NT2/D1 (cell line): ENCODE results near the gene MEX3A.

Experiments
- DNase-seq: peaks from one replicate; pipeline ENCODE4 v3.0.0-alpha.2; 2011; ENCODE audit warnings: low read depth, low spot score
- H3K27me3 ChIP-seq: 2 replicates; pipeline ENCODE4 v1.6.0; 2011; ENCODE audit warnings: mild to moderate bottlenecking; ENCODE audit not compliant: insufficient read length, insufficient read depth
- H3K36me3 ChIP-seq: 2 replicates; pipeline ENCODE4 v1.6.1; 2011; ENCODE audit warnings: mild to moderate bottlenecking, low read length, mixed read lengths; ENCODE audit not compliant: insufficient read depth, insufficient read length
- H3K4me1 ChIP-seq: 2 replicates; pipeline ENCODE4 v1.5.1; 2011; ENCODE audit not compliant: insufficient read depth, insufficient read length
- H3K4me3 ChIP-seq: 2 replicates; pipeline ENCODE4 v1.5.1; 2011; ENCODE audit warnings: low read depth; ENCODE audit not compliant: insufficient read length
- H3K9ac ChIP-seq: 2 replicates; pipeline ENCODE4 v1.6.0; 2011; ENCODE audit warnings: low read depth; ENCODE audit not compliant: insufficient read length
- H3K9me3 ChIP-seq: 2 replicates; pipeline ENCODE4 v1.5.1; 2011; ENCODE audit warnings: mild to moderate bottlenecking, low read length; ENCODE audit not compliant: insufficient read depth
- SUZ12 ChIP-seq: IDR thresholded peaks from 2 replicates; pipeline ENCODE4 v1.6.1; 2011; ENCODE audit not compliant: insufficient read length, insufficient read depth; ENCODE audit errors: extremely low read depth
- YY1 ChIP-seq: IDR thresholded peaks from 2 replicates; pipeline ENCODE4 v1.6.1; 2011; ENCODE audit not compliant: insufficient read length, insufficient read depth
- ZNF274 ChIP-seq: IDR thresholded peaks from 2 replicates; pipeline ENCODE4 v1.6.1; 2011; ENCODE audit warnings: mild to moderate bottlenecking, low read depth, low read length

The MEX3A gene

GRCh38 chr1:156077430-156077760 is 4.9 kb downstream of the MEX3A start:
- Histone ChIP-seq H3K27me3 (no peaks in the 10 kb centered on the region), H3K9ac (peak overlapping the region; percentile 8), H3K36me3 (peaks cover 63% of the 10 kb centered on the region), H3K9me3 (no peaks in the 10 kb centered on the region), H3K4me3 (no peak overlapping the region), H3K4me1 (peaks cover 45% of the 10 kb centered on the region)
- no peak for TF ChIP-seq ZNF274
- TF ChIP-seq YY1: no peak
- no peak for TF ChIP-seq SUZ12
- no peak for DNase-seq

GRCh38 chr1:156076609-156077429 is 5.4 kb downstream of the MEX3A start:
- no peak for DNase-seq
- peak overlapping the region; percentile 37 for H3K9ac ChIP-seq
- no peak for TF ChIP-seq SUZ12
- TF ChIP-seq ZNF274: no peak
- no peak for TF ChIP-seq YY1
- H3K36me3 ChIP-seq: peaks cover 64% of the 10 kb centered on the region
- H3K4me1 ChIP-seq: peaks cover 47% of the 10 kb centered on the region
- H3K9me3 ChIP-seq: no peaks in the 10 kb centered on the region
- H3K27me3 ChIP-seq: no peaks in the 10 kb centered on the region
- no peak overlapping the region for H3K4me3 ChIP-seq

- H3K9ac ChIP-seq: no peak overlapping the region
- H3K4me3 ChIP-seq: no peak overlapping the region
- no peak for DNase-seq
- peaks cover 64% of the 10 kb centered on the region for H3K36me3 ChIP-seq
- no peaks in the 10 kb centered on the region for H3K27me3 ChIP-seq
- TF ChIP-seq SUZ12 (no peak), YY1 (no peak), ZNF274 (no peak)
- no peaks in the 10 kb centered on the region for H3K9me3 ChIP-seq
- peaks cover 49% of the 10 kb centered on the region for H3K4me1 ChIP-seq
Measured at GRCh38 chr1:156075775-156076204, 6.5 kb downstream of the MEX3A start.

GRCh38 chr1:156075162-156075561 is 7.1 kb downstream of the MEX3A start:
- peak overlapping the region; percentile 59 for H3K9ac ChIP-seq
- H3K36me3 ChIP-seq: peaks cover 64% of the 10 kb centered on the region
- no peak overlapping the region for H3K4me3 ChIP-seq

GRCh38 chr1:156074661-156075060 is 7.6 kb downstream of the MEX3A start:
- Histone ChIP-seq H3K9me3 (no peaks in the 10 kb centered on the region), H3K9ac (peak overlapping the region; percentile 59), H3K36me3 (peaks cover 59% of the 10 kb centered on the region), H3K4me1 (peaks cover 54% of the 10 kb centered on the region), H3K4me3 (no peak overlapping the region), H3K27me3 (no peaks in the 10 kb centered on the region)
- TF ChIP-seq SUZ12: no peak
- no peak for TF ChIP-seq YY1
- no peak for TF ChIP-seq ZNF274
- no peak for DNase-seq

More at GRCh38 chr1:156075162-156075561, 7.1 kb downstream of the MEX3A start:
- Histone ChIP-seq H3K27me3 (no peaks in the 10 kb centered on the region), H3K9me3 (no peaks in the 10 kb centered on the region), H3K4me1 (peaks cover 53% of the 10 kb centered on the region)
- no peak for DNase-seq
- no peak for TF ChIP-seq ZNF274
- TF ChIP-seq SUZ12: no peak
- no peak for TF ChIP-seq YY1

GRCh38 chr1:156073740-156074139 is 8.5 kb downstream of the MEX3A start:
- Histone ChIP-seq H3K4me1 (peaks cover 51% of the 10 kb centered on the region), H3K9ac (no peak overlapping the region), H3K9me3 (no peaks in the 10 kb centered on the region), H3K36me3 (peaks cover 53% of the 10 kb centered on the region), H3K27me3 (no peaks in the 10 kb centered on the region), H3K4me3 (no peak overlapping the region)
- DNase-seq: peak; percentile 93
- TF ChIP-seq SUZ12 (no peak), YY1 (no peak), ZNF274 (no peak)

DNA sequence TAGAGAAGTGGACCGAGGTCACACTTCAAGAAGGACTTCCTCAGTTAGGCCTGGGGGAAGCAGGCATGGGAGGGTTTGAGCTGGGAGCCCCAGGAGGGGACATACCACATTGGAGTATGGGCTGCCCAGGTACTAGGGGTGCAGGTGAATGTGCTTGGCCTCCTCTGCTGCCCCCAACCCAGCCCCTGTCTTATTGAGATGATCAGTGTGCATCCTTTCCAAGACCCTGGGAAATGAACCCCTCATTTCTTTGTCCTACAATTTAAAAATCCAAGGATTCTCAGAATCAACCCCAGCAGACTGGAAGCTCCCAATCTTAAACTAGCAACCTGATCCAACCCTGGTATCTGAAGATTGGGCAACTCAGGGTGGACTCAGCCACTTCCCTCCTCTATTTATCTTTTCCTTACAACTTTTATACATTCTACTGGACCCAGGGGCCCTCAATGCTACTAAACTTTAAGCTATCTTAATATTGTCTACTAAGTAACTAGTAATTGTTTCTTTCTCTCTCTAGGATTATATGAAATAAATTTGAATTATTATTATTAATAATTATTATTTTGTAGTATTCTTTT is 9.1 kb downstream of the MEX3A start:
- Histone ChIP-seq H3K4me1 (peaks cover 49% of the 10 kb centered on the region), H3K27me3 (no peaks in the 10 kb centered on the region), H3K36me3 (peaks cover 47% of the 10 kb centered on the region), H3K9me3 (no peaks in the 10 kb centered on the region), H3K4me3 (no peak overlapping the region), H3K9ac (no peak overlapping the region)
- DNase-seq: no peak
- TF ChIP-seq YY1: no peak
- no peak for TF ChIP-seq ZNF274
- no peak for TF ChIP-seq SUZ12
